Chondrocyte (in vitro differentiated cells): ENCODE results near the gene EYS. TPM values are rescaled to one million over a fixed set of nuclear protein-coding genes. Genes with fewer than 3 reads are reported as not detected.
"Not testable (repeated sequence)": the region's sequence is repeated elsewhere in the genome, so short reads cannot be mapped to it uniquely, and the experiment has no call there.

Source experiments
- DNase-seq: peaks from one replicate; pipeline ENCODE4 v3.0.0; 2021; ENCODE audit warnings: mixed read lengths, low spot score
- H3K27ac Mint-ChIP-seq: one replicate; pipeline ENCODE4 v1.8.0; 2021; ENCODE audit warnings: mild to moderate bottlenecking, moderate library complexity, mixed read lengths; ENCODE audit not compliant: unreplicated experiment
- H3K27me3 Mint-ChIP-seq: 2 replicates; pipeline ENCODE4 v1.8.0; 2021; ENCODE audit warnings: low read depth, mixed read lengths
- H3K36me3 Mint-ChIP-seq: 2 replicates; pipeline ENCODE4 v1.8.0; 2021; ENCODE audit warnings: low read depth, mixed read lengths
- H3K4me1 Mint-ChIP-seq: 2 replicates; pipeline ENCODE4 v1.8.0; 2021; ENCODE audit warnings: low read depth, mild to moderate bottlenecking, mixed read lengths
- H3K4me3 Mint-ChIP-seq: one replicate; pipeline ENCODE4 v1.8.0; 2021; ENCODE audit warnings: mild to moderate bottlenecking, moderate library complexity, mixed read lengths; ENCODE audit not compliant: unreplicated experiment
- H3K9me3 Mint-ChIP-seq: 2 replicates; pipeline ENCODE4 v1.8.0; 2021; ENCODE audit warnings: low read depth, mixed read lengths
- total RNA-seq: library from RNA; stranded (reverse); gene quantifications from 3 replicates; pipeline ENCODE4 v1.2.1, GENCODE V29; 2021
- TF ChIP-seq, protein P1 (sequence below): fragments of 200-600 bp; sonication (generic); IDR thresholded peaks from 2 replicates; pipeline ENCODE4 v1.5.0; 2021; ENCODE audit warnings: antibody characterized with exemption, mild to moderate bottlenecking, moderate library complexity

Gene EYS
- total RNA-seq, 1 donor from 2014 or later = not detected

GRCh38 chr6:63964366-63964765, 1742.7 kb downstream of the EYS start:
- no peak overlapping the region for H3K4me3 Mint-ChIP-seq
- H3K36me3 Mint-ChIP-seq = no peaks in the 10 kb centered on the region
- no peak overlapping the region for H3K27ac Mint-ChIP-seq
- no peaks in the 10 kb centered on the region for H3K9me3 Mint-ChIP-seq
- H3K4me1 Mint-ChIP-seq = no peaks in the 10 kb centered on the region
- TF ChIP-seq, protein P1, sequence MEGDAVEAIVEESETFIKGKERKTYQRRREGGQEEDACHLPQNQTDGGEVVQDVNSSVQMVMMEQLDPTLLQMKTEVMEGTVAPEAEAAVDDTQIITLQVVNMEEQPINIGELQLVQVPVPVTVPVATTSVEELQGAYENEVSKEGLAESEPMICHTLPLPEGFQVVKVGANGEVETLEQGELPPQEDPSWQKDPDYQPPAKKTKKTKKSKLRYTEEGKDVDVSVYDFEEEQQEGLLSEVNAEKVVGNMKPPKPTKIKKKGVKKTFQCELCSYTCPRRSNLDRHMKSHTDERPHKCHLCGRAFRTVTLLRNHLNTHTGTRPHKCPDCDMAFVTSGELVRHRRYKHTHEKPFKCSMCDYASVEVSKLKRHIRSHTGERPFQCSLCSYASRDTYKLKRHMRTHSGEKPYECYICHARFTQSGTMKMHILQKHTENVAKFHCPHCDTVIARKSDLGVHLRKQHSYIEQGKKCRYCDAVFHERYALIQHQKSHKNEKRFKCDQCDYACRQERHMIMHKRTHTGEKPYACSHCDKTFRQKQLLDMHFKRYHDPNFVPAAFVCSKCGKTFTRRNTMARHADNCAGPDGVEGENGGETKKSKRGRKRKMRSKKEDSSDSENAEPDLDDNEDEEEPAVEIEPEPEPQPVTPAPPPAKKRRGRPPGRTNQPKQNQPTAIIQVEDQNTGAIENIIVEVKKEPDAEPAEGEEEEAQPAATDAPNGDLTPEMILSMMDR = no peak
- peaks cover 2% of the 10 kb centered on the region for H3K27me3 Mint-ChIP-seq
- DNase-seq = no peak

GRCh38 chr6:63963769-63964315, 1743.2 kb downstream of the EYS start:
- H3K4me3 Mint-ChIP-seq = no peak overlapping the region
- no peaks in the 10 kb centered on the region for H3K36me3 Mint-ChIP-seq
- H3K9me3 Mint-ChIP-seq = no peaks in the 10 kb centered on the region
- no peak overlapping the region for H3K27ac Mint-ChIP-seq
- no peak for DNase-seq
- TF ChIP-seq, protein P1 = peak; percentile 52
- H3K27me3 Mint-ChIP-seq = peaks cover 2% of the 10 kb centered on the region
- H3K4me1 Mint-ChIP-seq = no peaks in the 10 kb centered on the region

DNA sequence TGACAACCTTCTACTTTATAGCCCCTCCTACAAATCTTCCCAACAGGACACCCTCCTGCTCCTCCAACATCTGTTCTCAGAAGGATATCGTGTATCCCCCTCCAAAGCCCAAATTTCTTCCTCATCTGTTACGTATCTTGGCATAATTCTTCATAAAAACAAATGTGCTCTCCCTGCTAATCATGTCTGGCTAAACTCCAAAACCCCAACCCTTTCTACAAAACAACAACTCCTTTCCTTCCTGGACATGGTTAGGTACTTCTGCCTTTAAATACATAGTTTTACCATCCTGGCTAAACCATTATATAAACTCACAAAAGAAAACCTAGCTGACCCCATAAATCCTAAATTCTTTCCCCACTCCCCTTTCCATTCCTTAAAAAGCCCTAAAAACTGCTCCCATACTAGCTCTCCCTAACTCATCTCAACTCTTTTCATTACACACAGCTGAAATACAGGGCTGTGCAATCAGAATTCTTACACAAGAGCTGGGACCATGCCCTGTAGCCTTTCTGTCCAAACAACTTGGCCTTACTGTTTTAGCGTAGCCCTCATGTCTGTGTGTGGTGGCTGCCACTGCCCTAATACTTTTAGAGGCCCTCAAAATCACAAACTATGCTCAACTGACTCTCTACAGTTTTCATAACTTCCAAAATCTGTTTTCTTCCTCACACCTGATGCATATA, 1753.5 kb downstream of the EYS start:
- H3K27ac Mint-ChIP-seq, H3K9me3 Mint-ChIP-seq, H3K36me3 Mint-ChIP-seq, H3K4me3 Mint-ChIP-seq, H3K27me3 Mint-ChIP-seq, DNase-seq, H3K4me1 Mint-ChIP-seq: not testable (repeated sequence)

DNA sequence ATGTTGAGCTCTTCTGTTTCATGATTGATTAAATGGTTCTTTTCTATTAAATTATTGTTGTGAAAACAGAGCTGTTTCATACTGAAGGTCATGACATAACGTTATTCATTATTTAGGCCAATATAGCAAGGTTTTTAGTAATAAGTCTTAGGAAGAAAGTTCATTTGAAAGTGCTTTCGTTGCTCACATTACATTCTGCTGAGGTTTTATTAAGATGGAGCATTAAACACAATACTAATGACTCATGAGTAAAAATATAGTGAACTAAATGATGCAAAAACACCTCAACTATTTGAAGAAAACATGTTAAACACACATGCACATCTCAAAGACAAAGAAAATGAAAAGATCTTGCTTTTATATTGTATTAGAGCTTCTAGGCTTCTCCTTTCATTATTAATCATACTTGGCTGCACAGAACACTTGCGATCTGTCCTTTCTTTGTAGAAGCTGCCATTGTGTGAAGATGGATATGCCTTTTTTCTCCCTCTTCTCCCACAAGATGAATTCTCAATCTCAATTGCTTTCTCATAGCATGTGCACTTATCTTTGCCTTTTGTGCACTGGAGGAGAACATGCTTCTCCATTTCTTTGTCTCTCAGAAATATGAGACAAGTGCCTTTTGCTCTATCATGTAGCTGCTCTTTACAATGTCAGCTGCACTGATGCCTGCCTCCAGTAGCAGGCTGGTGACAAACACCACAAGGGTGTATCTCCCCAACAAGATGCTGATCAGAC, 1759.1 kb downstream of the EYS start:
- no peak overlapping the region for H3K4me3 Mint-ChIP-seq
- H3K27ac Mint-ChIP-seq = no peak overlapping the region
- DNase-seq = no peak

GRCh38 chr6:63945987-63946386, 1761.0 kb downstream of the EYS start:
- Mint-ChIP-seq H3K27ac (no peak overlapping the region), H3K4me3 (no peak overlapping the region), H3K9me3 (no peaks in the 10 kb centered on the region), H3K36me3 (no peaks in the 10 kb centered on the region), H3K27me3 (peaks cover 12% of the 10 kb centered on the region), H3K4me1 (no peaks in the 10 kb centered on the region)
- DNase-seq = no peak
- TF ChIP-seq, protein P1 = no peak

More for the DNA sequence above, 1759.1 kb downstream of the EYS start:
- Mint-ChIP-seq H3K27me3 (peaks cover 11% of the 10 kb centered on the region), H3K36me3 (no peaks in the 10 kb centered on the region), H3K4me1 (no peaks in the 10 kb centered on the region), H3K9me3 (no peaks in the 10 kb centered on the region)
- TF ChIP-seq, protein P1 = no peak
